ENCODE results near the gene SH3RF3.

SH3RF3 gene

GRCh38 chr2:109202486-109202885, 73.5 kb downstream of the SH3RF3 start:
- no peak for DNase-seq (ENCODE audit: low spot score)

- DNase-seq (ENCODE audit: low spot score) = no peak
These were observed 74.4 kb downstream of the SH3RF3 start for GRCh38 chr2:109203246-109204011.

- DNase-seq (ENCODE audit: low spot score) = no peak
These were observed 75.4 kb downstream of the SH3RF3 start for GRCh38 chr2:109204412-109204811.

DNA sequence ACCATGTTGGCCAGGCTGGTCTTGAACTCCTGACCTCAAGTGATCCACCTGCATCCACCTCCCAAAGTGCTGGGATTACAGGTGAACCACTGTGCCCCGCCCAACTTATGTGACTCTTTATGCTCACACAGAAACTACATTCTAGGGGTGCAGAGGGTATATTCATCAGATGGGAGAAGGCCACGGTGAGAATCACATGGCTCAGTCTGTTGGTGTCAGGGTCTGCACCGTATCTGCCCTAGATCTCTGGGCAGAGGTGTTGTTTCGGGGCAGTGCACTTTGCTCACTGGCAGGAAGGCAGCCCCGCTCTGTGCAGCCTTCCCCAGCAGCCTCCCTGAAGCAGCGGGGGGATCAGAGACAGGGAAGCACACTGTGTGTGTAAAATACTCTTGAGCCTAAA, 76.4 kb downstream of the SH3RF3 start:
- no peak for DNase-seq (ENCODE audit: low spot score)

DNA sequence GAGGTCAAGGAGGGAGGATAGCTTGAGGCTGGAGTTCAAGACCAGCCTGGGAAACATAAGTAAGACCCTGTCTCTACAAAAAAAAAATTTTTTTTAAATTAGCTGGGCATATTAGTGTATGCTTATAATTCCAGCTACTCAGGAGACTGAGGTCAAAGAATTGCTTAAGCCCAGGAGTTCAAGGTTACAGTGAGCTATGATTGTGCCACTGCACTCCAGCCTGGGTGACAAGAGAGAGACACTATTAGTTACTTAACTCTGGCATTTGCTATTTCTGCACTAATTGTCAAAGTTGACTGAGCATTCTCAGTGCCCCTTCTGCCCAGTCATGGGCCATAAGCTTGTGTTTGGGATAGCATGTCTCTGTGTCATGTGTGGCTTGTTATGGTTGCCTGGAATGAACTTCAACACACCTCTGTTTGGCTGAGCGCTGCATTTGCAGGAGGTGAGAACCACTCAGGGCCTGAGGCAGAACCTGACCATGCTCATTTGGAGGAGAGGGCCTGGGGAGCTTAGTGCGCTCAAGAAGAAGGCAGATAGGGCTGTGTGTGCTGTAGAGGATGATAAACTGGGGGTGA, 77.7 kb downstream of the SH3RF3 start:
- no peak for DNase-seq (ENCODE audit: low spot score)

DNA sequence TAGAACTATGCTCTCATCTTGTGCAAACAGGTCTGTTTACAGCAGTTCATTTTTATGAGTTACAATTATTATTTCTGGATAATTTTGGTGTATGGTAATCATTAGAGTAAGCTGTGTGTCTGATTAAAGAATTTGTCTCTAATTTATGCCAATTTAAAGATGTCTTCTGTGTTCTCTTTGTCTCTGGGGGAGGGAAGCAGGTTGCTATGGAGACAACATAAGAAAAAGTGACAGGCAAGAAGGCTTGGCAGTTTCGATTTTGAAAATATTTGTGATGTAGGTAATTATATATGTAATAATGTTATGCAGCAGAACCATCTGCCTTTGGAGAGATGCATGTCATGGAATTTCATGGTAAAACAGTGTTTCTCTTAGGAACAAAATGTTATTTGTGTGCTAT, 78.2 kb downstream of the SH3RF3 start:
- DNase-seq (ENCODE audit: low spot score) = no peak

- DNase-seq (ENCODE audit: low spot score) = peak; percentile 5
These were observed 79.3 kb downstream of the SH3RF3 start for GRCh38 chr2:109208071-109208950.

DNA sequence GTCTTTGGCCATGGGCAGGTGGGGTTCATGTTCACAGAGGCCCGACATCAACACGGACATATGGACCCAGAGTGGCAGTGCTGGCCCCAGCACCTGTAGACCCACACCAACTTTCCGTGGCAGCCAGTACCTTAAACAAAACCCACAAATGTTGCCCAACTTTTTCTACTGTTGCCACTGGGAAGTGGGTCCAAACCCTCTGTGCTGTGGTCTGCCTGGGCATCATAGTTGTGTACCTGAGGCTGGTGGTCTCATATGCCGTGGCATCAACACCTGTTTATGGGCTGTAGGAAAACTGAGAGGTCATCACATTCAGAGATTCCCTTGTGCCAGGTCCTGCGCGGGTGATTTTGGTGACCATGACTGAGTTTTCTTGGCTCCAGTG, 79.9 kb downstream of the SH3RF3 start:
- no peak for DNase-seq (ENCODE audit: low spot score)

DNA sequence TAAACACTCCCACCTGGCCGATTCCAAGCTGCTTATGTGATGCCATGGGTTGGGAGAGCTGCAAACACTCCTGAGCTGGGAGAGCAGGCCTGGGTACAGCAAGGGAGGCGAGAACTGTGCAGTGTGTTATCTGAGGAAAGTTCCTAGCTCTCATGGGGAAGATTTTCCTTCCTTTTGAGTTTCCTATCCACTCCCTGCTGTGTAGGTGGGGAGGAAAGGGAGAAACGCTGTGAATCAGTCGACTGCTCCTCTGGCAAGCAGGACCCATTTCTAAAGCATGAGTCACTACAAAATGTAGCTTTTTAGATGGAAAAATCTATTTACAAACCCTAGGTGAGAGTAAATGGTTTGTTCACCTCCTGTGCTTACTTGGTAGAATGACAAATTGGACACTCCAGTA, 80.4 kb downstream of the SH3RF3 start:
- DNase-seq (ENCODE audit: low spot score) = no peak

GRCh38 chr2:109209941-109210340, 80.9 kb downstream of the SH3RF3 start:
- DNase-seq (ENCODE audit: low spot score) = no peak

- no peak for DNase-seq (ENCODE audit: low spot score)
These were observed 81.6 kb downstream of the SH3RF3 start for GRCh38 chr2:109210431-109211200.

DNA sequence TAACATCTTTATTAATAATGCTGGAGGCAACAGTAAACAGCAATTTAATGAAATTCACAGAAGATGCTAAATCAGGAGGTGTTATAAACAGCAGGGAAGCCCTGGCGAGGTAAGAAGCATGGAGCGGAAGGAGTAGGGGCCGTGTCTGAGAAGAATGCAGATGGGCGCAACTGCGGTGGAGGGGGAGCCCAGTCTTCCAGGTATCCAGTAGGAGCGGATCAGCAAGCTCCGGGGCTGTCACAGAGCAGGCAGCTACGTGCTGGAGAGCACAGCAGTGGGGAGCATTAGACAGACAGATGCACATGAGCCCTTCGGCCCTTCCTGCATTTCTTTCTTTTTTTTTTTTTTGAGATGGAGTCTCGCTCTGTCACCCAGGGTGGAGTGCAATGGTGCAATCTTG, 82.3 kb downstream of the SH3RF3 start:
- no peak for DNase-seq (ENCODE audit: low spot score)

DNA sequence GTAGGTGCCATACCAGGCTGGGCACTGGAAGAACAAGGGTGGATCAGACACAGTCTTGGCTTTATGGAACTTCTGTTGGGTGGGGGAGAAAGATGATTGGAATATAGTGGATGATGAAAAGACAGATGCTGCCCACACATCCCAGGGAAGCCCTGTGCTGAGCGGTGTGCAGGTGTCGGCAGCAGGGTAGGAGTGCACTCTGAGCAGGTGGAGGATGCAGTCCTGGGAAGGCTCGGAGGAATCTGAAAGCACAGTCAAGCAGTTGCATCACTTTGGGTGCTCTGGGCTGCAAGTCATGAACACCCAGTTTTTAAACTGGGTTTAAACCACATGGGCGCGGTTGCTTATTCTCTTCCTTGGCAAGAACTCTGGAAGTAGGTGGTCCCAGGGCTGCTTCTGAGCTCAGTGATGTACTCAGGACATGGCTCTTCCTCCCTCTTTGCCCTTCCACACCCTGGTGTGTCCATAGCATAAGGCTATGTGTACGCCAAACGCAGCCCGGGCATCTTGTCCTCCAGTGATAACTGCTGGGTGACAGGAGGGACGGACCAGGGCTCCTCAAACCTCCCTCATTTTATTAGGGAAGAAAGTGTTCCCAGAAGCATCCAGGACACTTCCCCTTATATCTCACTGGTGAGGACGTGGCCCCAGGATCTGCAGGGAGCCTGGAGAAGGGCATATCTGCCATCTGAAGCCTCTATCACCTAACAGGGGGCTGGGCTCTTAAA, 84.0 kb downstream of the SH3RF3 start:
- DNase-seq (ENCODE audit: low spot score) = no peak

DNA sequence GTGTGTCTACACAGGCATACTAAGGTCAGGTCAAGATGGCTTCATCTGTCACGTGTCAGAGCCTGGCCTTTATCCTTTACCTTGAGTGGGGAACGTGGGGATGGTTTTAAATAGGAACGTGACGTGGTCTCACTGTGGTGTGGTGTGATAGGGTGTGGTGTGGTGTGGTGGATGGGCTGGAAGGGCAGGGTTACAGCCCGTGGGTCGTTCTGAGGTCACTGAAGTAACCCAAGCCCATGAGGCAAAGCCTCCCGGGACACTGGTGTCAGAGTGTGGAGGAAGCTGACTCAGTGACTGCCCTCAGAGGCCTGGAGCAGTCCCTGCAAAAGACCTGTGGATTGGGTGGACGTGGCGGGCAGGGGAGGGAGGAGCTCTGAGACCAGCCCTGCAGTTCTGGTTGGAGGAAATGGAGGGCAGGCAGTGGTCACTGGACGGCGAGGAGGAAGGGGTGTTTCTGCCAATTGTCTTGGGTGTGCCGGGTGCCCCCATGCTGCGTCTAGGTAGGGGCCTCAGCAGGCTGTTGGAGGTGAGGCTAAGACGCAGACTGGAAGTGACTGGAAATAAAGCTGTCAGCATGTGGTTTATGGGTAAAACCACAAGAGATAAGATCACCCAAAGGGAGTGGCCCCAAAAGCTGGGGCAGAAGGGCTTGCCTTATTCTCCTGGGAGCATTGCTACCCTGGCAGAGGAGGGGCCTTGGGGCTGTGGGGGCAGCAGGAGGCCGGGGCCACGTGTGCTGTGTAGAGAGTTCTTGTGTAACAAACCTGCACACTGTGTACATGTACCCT, 84.8 kb downstream of the SH3RF3 start:
- peak; percentile 3 for DNase-seq (ENCODE audit: low spot score)

DNA sequence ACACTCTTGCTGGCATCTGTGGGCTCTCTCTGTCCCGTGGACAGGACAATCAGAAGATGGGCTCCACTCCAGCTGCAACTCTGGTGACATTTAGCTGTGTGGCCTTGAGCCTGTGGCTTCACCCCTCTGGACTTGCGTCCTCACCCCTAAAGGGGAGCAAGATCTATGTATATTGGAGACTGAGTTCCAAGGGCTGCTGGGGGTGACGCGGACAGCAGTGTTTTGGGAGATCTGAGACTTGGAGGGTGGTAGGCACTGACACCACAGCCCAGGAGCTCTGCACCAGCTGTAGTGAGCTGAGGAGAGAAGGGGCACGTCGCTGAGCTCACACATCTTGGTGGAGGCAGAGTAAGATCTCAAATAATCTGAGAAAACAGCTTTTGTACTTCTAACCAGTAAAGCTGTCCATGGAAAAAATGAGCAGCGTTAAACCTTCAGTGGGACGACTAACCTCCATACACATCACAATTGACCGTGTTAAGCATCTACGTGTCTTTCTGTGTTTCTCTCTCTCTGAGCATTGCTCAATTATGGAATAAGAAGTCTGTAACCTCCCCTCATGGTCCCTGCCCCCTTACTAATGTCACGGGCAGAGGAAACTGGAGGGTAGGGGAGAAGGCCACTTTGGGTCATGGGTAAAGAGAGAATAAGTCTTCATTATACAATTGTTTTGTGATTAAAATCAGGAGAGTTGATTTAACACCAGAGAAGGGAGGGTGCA, 85.8 kb downstream of the SH3RF3 start:
- DNase-seq (ENCODE audit: low spot score) = no peak

DNA sequence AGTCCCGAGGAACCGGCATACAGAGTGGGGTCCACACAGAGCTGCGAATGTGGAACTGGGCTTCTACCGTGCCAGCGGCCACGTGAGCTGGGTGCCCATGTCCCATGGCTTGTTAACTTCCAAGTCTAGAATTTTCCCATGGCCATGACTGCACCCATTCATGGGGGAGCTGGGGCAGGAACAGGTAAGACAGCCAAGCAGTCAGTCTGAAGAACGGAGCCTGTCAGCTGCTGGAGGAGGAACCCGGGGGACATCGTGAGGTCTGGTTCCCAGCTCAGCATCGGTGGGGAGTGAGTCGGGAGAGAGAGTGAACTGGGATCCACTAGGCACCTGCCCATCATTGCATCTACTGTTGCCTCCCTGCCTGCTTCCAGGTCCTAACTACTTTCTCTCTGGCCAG, 86.9 kb downstream of the SH3RF3 start:
- DNase-seq (ENCODE audit: low spot score) = no peak

DNA sequence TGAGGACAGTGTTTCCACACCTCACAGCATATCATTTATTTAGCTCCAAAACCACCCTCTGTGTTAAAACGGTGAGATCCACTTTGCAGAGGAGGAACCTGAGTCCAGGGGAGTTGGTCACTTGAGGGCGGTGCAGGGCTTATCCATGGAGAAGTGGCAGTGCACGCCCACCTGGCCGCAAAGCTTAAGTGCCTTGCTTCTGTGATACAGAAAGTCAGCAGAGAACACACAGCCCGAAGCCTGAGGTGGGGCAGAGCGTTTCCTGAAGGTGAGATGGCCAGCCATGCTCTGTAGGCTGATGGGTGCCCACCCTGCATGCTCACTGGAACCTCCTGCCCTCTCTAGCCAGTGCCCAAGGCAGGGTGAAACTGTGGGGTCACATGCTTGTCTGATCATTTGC, 87.3 kb downstream of the SH3RF3 start:
- DNase-seq (ENCODE audit: low spot score) = no peak

- no peak for DNase-seq (ENCODE audit: low spot score)
These were observed 88.5 kb downstream of the SH3RF3 start for GRCh38 chr2:109217362-109218086.

GRCh38 chr2:109218087-109218791, 89.2 kb downstream of the SH3RF3 start:
- DNase-seq (ENCODE audit: low spot score) = no peak

All from NAMALWA (cell line).